RWPE1 (cell line): ENCODE measurements around the gene LRRC49.
A peak's percentile ranks its signal among the peaks of the same experiment; 100 is the strongest.

Experiments used
- CTCF ChIA-PET: fragments of 350-600 bp; sonication (Branson Sonifier 250); formaldehyde crosslinking; extraction: SDS; loops from one replicate; lab custom pipeline; 2021; lab: Yijun Ruan, JAX
- POLR2A ChIA-PET: fragments of 400-600 bp; formaldehyde crosslinking; extraction: SDS; loops from one replicate; lab custom pipeline; 2020; ENCODE audit warnings: antibody characterized with exemption; ENCODE audit not compliant: low non-redundant PET; lab: Yijun Ruan, JAX
- DNase-seq: peaks from one replicate; pipeline ENCODE4 v3.0.0; 2012; ENCODE audit warnings: low spot score
- H3K27ac ChIP-seq: fragments of 450-650 bp; 2 replicates; pipeline ENCODE4 v1.5.1; 2017
- TF ChIP-seq, protein P1 (sequence below): fragments of 450-650 bp; conservative IDR thresholded peaks from 2 replicates; pipeline ENCODE4 v1.5.1; 2017; ENCODE audit warnings: low read depth, mild to moderate bottlenecking

LRRC49 gene

DNA sequence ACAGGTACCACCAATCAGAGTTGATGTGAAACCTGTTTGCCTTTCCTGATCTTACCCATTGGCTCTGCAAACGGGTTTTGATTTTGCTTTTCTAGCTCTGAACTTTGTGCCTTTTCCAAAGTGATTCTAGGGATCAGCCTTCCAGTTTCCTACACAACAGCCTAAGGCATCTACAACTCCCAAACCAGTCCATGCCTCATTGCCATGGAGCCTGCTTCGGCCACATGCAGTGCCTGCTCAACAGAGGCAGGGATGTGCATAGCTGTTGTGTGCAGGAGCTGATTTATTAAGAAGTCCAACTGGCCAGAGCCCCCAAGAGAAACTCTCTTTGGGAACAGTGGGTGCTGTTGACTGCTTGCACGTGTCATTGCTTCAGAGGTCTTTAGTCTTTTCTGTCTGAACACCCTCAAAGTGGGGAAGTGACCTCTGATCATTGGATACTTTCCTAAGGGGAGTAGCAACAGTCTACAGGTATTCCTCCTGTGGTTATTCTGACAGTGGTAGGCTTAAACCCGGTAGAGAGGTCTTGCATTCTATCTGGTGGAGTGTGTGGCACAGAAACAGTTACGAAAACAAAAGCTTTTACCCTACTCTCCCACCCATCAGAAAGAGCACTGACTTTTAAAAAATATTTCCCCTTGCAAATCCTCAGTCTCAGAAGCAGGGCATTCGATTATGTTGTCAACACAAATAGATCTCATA, 186.0 kb downstream of the LRRC49 start:
- no peak overlapping the region for H3K27ac ChIP-seq
- TF ChIP-seq, protein P1, sequence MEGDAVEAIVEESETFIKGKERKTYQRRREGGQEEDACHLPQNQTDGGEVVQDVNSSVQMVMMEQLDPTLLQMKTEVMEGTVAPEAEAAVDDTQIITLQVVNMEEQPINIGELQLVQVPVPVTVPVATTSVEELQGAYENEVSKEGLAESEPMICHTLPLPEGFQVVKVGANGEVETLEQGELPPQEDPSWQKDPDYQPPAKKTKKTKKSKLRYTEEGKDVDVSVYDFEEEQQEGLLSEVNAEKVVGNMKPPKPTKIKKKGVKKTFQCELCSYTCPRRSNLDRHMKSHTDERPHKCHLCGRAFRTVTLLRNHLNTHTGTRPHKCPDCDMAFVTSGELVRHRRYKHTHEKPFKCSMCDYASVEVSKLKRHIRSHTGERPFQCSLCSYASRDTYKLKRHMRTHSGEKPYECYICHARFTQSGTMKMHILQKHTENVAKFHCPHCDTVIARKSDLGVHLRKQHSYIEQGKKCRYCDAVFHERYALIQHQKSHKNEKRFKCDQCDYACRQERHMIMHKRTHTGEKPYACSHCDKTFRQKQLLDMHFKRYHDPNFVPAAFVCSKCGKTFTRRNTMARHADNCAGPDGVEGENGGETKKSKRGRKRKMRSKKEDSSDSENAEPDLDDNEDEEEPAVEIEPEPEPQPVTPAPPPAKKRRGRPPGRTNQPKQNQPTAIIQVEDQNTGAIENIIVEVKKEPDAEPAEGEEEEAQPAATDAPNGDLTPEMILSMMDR, result no peak
- DNase-seq, result no peak
- CTCF ChIA-PET, result interaction anchor here (0.6 kb wide), 1 partner anchor 374 kb away, joined by 4 read pairs; no protein-coding TSS in a partner anchor
- POLR2A ChIA-PET, result no interaction called here

DNA sequence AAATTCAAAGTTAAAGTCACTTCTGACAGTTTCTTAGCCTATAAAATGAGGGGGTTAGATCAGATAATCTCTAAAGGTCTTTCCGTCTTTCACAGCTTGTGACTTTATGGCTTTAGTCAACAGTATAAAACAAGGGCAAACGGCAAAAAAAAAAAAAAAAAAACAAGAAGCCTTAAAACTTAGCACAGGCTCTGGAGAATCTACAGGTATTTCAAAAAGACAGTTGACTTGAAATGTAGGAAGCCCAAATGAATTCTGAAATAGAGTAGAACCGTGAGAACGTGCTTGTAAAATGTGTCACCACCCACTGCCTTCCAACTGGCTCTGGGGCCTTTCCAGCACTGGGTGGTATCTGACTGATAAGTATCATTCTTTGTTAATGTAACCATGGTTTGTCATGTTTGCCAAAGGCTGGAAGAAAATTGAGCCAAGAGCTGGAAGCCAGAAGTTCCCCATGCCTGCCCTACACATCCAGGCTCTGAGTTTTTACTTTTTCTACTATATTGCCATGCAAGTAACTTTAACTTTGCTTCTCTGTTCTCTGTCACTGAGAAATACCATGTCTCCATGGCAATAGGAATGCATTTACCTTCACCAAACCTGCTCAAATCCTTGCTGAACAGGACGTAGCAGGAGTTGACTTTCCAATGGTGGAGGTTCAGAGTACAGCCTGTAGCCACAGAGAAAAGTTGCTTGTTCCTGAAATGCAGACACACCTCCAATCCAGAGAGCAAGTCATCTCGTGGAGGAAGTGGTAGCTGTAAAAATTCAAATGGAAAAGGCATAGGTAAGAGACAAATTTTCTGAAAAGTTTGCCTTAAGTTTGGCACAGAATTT, 186.8 kb downstream of the LRRC49 start:
- peak overlapping the region; percentile 17; the same call in 1 of the 2 replicates for H3K27ac ChIP-seq
- TF ChIP-seq, protein P1, result no peak
- peak; percentile 42 for DNase-seq
- CTCF ChIA-PET, result no interaction called here
- POLR2A ChIA-PET, result no interaction called here

DNA sequence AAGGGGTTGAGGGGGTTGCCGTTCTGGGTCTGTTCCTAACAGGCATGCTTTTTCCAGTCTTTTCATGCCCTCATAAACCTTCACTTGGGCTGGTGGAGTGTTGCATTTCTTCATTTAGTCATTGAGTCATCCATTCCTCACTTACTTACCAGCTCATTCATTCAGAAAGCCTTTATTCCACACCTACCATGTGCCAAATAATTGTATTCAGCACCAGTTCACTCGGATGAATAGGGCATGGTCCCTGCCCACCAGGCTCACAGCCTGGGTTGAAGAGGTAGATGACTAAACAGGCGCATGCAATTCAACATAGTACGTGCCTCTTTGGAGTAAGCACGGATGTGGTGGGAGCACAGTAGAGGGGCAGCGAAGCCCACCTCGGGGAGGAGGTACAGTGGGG, 187.5 kb downstream of the LRRC49 start:
- POLR2A ChIA-PET, result no interaction called here
- peak; percentile 39 for DNase-seq
- H3K27ac ChIP-seq, result peak overlapping the region; percentile 17; the same call in 1 of the 2 replicates
- TF ChIP-seq, protein P1, result no peak
- CTCF ChIA-PET, result no interaction called here

DNA sequence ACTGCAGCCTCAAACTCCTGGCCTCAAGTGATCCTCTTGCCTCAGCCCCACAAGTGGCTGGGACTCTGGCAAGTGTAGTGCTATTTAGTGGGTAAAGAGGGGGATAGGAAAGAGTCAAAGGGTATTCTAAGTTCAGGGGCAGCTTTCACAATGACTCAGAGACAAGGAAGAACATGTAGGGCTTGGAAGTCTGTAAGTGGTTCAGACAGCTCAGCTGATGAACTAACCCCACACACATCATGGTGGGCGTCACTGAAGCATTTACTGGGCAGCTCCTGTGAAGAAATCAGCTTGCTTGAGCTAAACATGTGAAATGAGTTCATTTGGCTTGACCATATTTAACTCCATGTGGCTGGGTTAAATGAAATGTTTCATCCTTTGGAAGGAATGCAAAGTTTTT, 188.1 kb downstream of the LRRC49 start:
- CTCF ChIA-PET, result no interaction called here
- H3K27ac ChIP-seq, result peak overlapping the region; percentile 17; the same call in 1 of the 2 replicates
- TF ChIP-seq, protein P1, result no peak
- POLR2A ChIA-PET, result no interaction called here
- DNase-seq, result peak; percentile 58

DNA sequence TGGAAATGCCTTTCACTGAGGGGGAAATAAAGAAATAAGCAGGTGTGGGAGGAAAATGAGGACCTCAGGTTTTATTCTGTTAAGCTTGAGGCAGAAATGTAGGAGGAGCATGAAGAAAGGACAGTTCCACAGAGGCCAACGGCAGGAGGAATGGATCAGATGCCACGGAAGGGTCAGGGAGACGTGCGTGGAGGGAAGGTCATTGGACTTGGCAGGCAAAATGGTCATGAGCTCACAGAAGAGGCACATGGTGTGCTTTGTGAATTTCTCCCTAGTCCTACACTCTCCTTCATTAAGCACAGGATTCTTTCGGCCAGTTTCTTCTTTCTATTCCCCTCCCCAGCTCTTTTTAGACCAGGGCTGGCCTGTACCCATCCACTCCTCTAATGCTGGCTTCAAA, 190.2 kb downstream of the LRRC49 start:
- TF ChIP-seq, protein P1, result no peak
- CTCF ChIA-PET, result interaction anchor here (0.6 kb wide), 1 partner anchor 21 kb away, joined by 3 read pairs; no protein-coding TSS in a partner anchor
- H3K27ac ChIP-seq, result no peak overlapping the region
- POLR2A ChIA-PET, result no interaction called here
- DNase-seq, result no peak

DNA sequence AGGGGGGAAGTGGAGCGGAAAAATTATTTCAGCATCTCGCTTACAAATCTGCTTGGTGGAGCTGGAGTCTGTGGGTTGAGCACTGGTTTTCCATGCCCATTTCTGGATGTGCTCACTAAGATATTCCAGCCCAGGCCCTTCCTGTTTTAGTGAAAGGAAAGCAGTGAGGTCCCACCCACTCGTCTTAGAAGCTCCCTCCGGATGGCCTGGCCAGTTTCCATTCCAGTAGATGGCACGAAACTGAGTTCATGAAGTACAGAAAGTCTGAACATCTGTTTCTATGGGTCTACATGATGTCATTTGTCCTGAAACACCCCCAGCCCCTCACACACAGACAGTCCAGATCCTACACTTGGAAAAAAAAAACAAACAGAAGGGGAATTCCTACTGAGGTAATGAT, 190.7 kb downstream of the LRRC49 start:
- no peak overlapping the region for H3K27ac ChIP-seq
- ChIA-PET POLR2A (no interaction called here), CTCF (no interaction called here)
- TF ChIP-seq, protein P1, result no peak
- DNase-seq, result no peak
